KMS-11 (cell line): ENCODE measurements around the gene COQ10B.

Experiments used
- H2AFZ ChIP-seq: fragments of 200-600 bp; sonication (generic); 2 replicates; pipeline ENCODE4 v1.6.1; 2016; ENCODE audit warnings: antibody characterized with exemption, mixed run types, low read depth
- H3K27ac ChIP-seq: fragments of 200-600 bp; sonication (generic); 2 replicates; pipeline ENCODE4 v1.6.1; 2016; ENCODE audit warnings: mild to moderate bottlenecking, mixed run types
- H3K27me3 ChIP-seq: fragments of 200-600 bp; sonication (generic); 2 replicates; pipeline ENCODE4 v1.6.1; 2017; ENCODE audit warnings: mild to moderate bottlenecking, low read depth, mixed run types, moderate library complexity; ENCODE audit not compliant: insufficient read depth
- H3K36me3 ChIP-seq: fragments of 200-600 bp; sonication (generic); 2 replicates; pipeline ENCODE4 v1.6.1; 2017; ENCODE audit warnings: mild to moderate bottlenecking, mixed run types; ENCODE audit not compliant: insufficient read depth
- H3K4me1 ChIP-seq: fragments of 200-600 bp; sonication (generic); 2 replicates; pipeline ENCODE4 v1.6.1; 2016; ENCODE audit warnings: mild to moderate bottlenecking, low read depth, mixed run types; ENCODE audit not compliant: poor library complexity, severe bottlenecking
- H3K4me2 ChIP-seq: fragments of 200-600 bp; sonication (generic); 2 replicates; pipeline ENCODE4 v1.7.0; 2016; ENCODE audit warnings: mild to moderate bottlenecking, mixed run types
- H3K4me3 ChIP-seq: fragments of 200-600 bp; sonication (generic); IDR thresholded peaks from 2 replicates; pipeline ENCODE4 v1.6.1; 2017; ENCODE audit warnings: low read depth, low read length, mixed read lengths; ENCODE audit not compliant: insufficient read depth
- H3K79me2 ChIP-seq: fragments of 200-600 bp; sonication (generic); 2 replicates; pipeline ENCODE4 v1.6.1; 2016; ENCODE audit warnings: low read depth, mixed run types; ENCODE audit not compliant: insufficient read depth
- H3K9ac ChIP-seq: fragments of 200-600 bp; sonication (generic); 2 replicates; pipeline ENCODE4 v1.6.1; 2016; ENCODE audit warnings: mild to moderate bottlenecking, mixed run types
- H4K20me1 ChIP-seq: fragments of 200-600 bp; sonication (generic); 2 replicates; pipeline ENCODE4 v1.6.1; 2016; ENCODE audit warnings: mild to moderate bottlenecking, mixed run types; ENCODE audit not compliant: insufficient read depth
- TF ChIP-seq, protein P1 (sequence below): fragments of 200-600 bp; sonication (generic); conservative IDR thresholded peaks from 2 replicates; pipeline ENCODE4 v1.6.1; 2017; ENCODE audit warnings: low read depth, mild to moderate bottlenecking, antibody characterized with exemption, low read length, moderate library complexity, mixed read lengths

COQ10B gene

DNA sequence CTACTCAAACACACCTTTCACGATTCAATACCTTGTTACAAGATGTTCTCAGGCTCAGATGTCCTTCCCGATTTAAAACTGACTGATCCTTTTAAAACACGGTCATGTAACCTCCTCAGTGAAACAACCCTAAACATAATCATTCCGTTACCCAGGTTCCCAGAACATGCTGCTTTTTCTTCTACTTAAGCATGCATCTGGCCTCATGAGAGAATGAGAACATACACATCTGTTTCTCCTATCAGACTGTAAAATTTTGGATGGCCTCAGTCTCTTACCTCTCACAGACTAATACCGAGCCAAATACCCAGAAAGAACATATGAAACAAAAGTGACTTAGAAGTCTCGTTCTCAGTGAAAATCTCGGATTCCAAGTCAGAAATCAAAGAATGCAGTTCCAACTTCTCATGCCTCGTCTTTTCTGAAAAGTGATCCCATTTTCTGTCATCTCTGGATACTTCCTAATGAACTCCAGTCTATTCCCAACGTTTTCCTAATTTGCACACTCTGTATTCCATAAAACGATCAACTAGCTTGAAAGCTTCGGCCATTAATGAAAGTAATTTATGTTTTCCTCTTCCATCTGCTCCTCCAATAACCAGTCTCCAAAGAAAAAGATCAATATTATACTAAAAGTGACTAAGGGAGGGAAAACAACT, 19.4 kb upstream of the COQ10B start:
- peak overlapping the region; percentile 95 for H3K27ac ChIP-seq
- peaks cover 64% of the 10 kb centered on the region for H3K79me2 ChIP-seq
- H3K4me1 ChIP-seq = peaks cover 52% of the 10 kb centered on the region
- H3K36me3 ChIP-seq = 0 out of 2 replicates have a peak, but pooled peaks cover 1% of the 10 kb centered on the region
- H3K4me2 ChIP-seq = peak overlapping the region; percentile 97
- peaks cover 30% of the 10 kb centered on the region for H4K20me1 ChIP-seq
- TF ChIP-seq, protein P1, sequence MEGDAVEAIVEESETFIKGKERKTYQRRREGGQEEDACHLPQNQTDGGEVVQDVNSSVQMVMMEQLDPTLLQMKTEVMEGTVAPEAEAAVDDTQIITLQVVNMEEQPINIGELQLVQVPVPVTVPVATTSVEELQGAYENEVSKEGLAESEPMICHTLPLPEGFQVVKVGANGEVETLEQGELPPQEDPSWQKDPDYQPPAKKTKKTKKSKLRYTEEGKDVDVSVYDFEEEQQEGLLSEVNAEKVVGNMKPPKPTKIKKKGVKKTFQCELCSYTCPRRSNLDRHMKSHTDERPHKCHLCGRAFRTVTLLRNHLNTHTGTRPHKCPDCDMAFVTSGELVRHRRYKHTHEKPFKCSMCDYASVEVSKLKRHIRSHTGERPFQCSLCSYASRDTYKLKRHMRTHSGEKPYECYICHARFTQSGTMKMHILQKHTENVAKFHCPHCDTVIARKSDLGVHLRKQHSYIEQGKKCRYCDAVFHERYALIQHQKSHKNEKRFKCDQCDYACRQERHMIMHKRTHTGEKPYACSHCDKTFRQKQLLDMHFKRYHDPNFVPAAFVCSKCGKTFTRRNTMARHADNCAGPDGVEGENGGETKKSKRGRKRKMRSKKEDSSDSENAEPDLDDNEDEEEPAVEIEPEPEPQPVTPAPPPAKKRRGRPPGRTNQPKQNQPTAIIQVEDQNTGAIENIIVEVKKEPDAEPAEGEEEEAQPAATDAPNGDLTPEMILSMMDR = no peak
- H3K4me3 ChIP-seq = no peak overlapping the region
- no peaks in the 10 kb centered on the region for H3K27me3 ChIP-seq
- peak overlapping the region; percentile 98 for H3K9ac ChIP-seq
- H2AFZ ChIP-seq = peak overlapping the region; percentile 95

GRCh38 chr2:197434541-197435513, 18.5 kb upstream of the COQ10B start, which contains the start of gene SF3B1:
Gene SF3B1, minus strand, starts transcription at chr2:197435028. Its CDS starts 29 bp downstream, at chr2:197434999.
- peaks cover 55% of the 10 kb centered on the region for H3K79me2 ChIP-seq
- H4K20me1 ChIP-seq = peaks cover 21% of the 10 kb centered on the region
- H3K4me2 ChIP-seq = peak within 1 kb of the TSS; percentile 97
- H3K4me1 ChIP-seq = peaks cover 45% of the 10 kb centered on the region
- peak within 1 kb of the TSS; percentile 98 for H3K9ac ChIP-seq
- H3K27me3 ChIP-seq = no peaks in the 10 kb centered on the region
- peak within 1 kb of the TSS; percentile 95 for H3K27ac ChIP-seq
- no peaks in the 10 kb centered on the region for H3K36me3 ChIP-seq
- TF ChIP-seq, protein P1 = no peak
- peak within 1 kb of the TSS; percentile 95 for H2AFZ ChIP-seq
- H3K4me3 ChIP-seq = peak within 1 kb of the TSS; percentile 56

- Histone ChIP-seq H3K79me2 (peaks cover 45% of the 10 kb centered on the region), H3K4me3 (peak overlapping the region; percentile 56), H2AFZ (peak overlapping the region; percentile 95)
Measured at GRCh38 chr2:197435598-197436420, 17.5 kb upstream of the COQ10B start.

More at GRCh38 chr2:197435598-197436420, 17.5 kb upstream of the COQ10B start:
- peaks cover 11% of the 10 kb centered on the region for H4K20me1 ChIP-seq
- H3K27me3 ChIP-seq = no peaks in the 10 kb centered on the region
- no peaks in the 10 kb centered on the region for H3K36me3 ChIP-seq
- H3K4me2 ChIP-seq = peak overlapping the region; percentile 73
- TF ChIP-seq, protein P1 = no peak
- H3K4me1 ChIP-seq = peaks cover 35% of the 10 kb centered on the region
- H3K27ac ChIP-seq = peak overlapping the region; percentile 95
- H3K9ac ChIP-seq = peak overlapping the region; percentile 98
